ENCODE measurements around the gene CPAMD8.
"Not testable (repeated sequence)": the region's sequence is repeated elsewhere in the genome, so short reads cannot be mapped to it uniquely, and the experiment has no call there.

Gene CPAMD8

GRCh38 chr19:17025991-17026658, 485 bp downstream of the CPAMD8 start:
- peak overlapping the region; percentile 48 for H3K4me3 ChIP-seq (ENCODE audit: low read depth, low read length)
- TF ChIP-seq POLR2A (IDR thresholded peaks at IDR 0.05; ENCODE audit: extremely low read depth, insufficient read length) (no peak), MYC (IDR thresholded peaks at IDR 0.05; ENCODE audit: low read depth, low read length) (no peak), CTCF (IDR thresholded peaks at IDR 0.05; ENCODE audit: low read depth, low read length) (no peak), MAX (IDR thresholded peaks at IDR 0.05; ENCODE audit: low read depth, low read length) (no peak)
- DNase-seq (ENCODE audit: low read depth), result peak; percentile 63

- DNase-seq (ENCODE audit: low read depth), result no peak
- TF ChIP-seq MYC (IDR thresholded peaks at IDR 0.05; ENCODE audit: low read depth, low read length), result no peak
- TF ChIP-seq CTCF (IDR thresholded peaks at IDR 0.05; ENCODE audit: low read depth, low read length), result no peak
- TF ChIP-seq POLR2A (IDR thresholded peaks at IDR 0.05; ENCODE audit: extremely low read depth, insufficient read length), result no peak
- TF ChIP-seq MAX (IDR thresholded peaks at IDR 0.05; ENCODE audit: low read depth, low read length), result no peak
- no peak overlapping the region for H3K4me3 ChIP-seq (ENCODE audit: low read depth, low read length)
Measured at GRCh38 chr19:17025361-17025760, 1.2 kb downstream of the CPAMD8 start.

- DNase-seq (ENCODE audit: low read depth); H3K4me3 ChIP-seq (ENCODE audit: low read depth, low read length): not testable (repeated sequence)
Measured at GRCh38 chr19:17024941-17025340, 1.7 kb downstream of the CPAMD8 start.

- no peak overlapping the region for H3K4me3 ChIP-seq (ENCODE audit: low read depth, low read length)
- no peak for DNase-seq (ENCODE audit: low read depth)
- no peak for TF ChIP-seq MAX (IDR thresholded peaks at IDR 0.05; ENCODE audit: low read depth, low read length)
- no peak for TF ChIP-seq POLR2A (IDR thresholded peaks at IDR 0.05; ENCODE audit: extremely low read depth, insufficient read length)
- TF ChIP-seq CTCF (IDR thresholded peaks at IDR 0.05; ENCODE audit: low read depth, low read length), result no peak
- TF ChIP-seq MYC (IDR thresholded peaks at IDR 0.05; ENCODE audit: low read depth, low read length), result no peak
Measured at GRCh38 chr19:17023805-17024204, 2.8 kb downstream of the CPAMD8 start.

GRCh38 chr19:17022738-17023137, 3.9 kb downstream of the CPAMD8 start:
- no peak overlapping the region for H3K4me3 ChIP-seq (ENCODE audit: low read depth, low read length)
- DNase-seq (ENCODE audit: low read depth), result no peak
- no peak for TF ChIP-seq POLR2A (IDR thresholded peaks at IDR 0.05; ENCODE audit: extremely low read depth, insufficient read length)
- TF ChIP-seq MAX (IDR thresholded peaks at IDR 0.05; ENCODE audit: low read depth, low read length), result no peak
- no peak for TF ChIP-seq MYC (IDR thresholded peaks at IDR 0.05; ENCODE audit: low read depth, low read length)
- no peak for TF ChIP-seq CTCF (IDR thresholded peaks at IDR 0.05; ENCODE audit: low read depth, low read length)

GRCh38 chr19:17021793-17022590, 4.6 kb downstream of the CPAMD8 start:
- H3K4me3 ChIP-seq (ENCODE audit: low read depth, low read length), result peak overlapping the region; percentile 21
- DNase-seq (ENCODE audit: low read depth), result peak; percentile 95
- no peak for TF ChIP-seq CTCF (IDR thresholded peaks at IDR 0.05; ENCODE audit: low read depth, low read length)
- 0 out of 2 replicates have a peak, but pooled peaks have one; percentile 19 for TF ChIP-seq MYC (IDR thresholded peaks at IDR 0.05; ENCODE audit: low read depth, low read length)
- TF ChIP-seq POLR2A (IDR thresholded peaks at IDR 0.05; ENCODE audit: extremely low read depth, insufficient read length), result no peak
- TF ChIP-seq MAX (IDR thresholded peaks at IDR 0.05; ENCODE audit: low read depth, low read length), result 0 out of 2 replicates have a peak, but pooled peaks have one; percentile 13

Measured in NB4 (cell line).